ENCODE results near the gene OSBPL7. TPM values are rescaled to one million over a fixed set of nuclear protein-coding genes. Genes with fewer than 3 reads are reported as not detected.

The OSBPL7 gene
- total and polyA plus RNA-seq, 3 donors from 2014 or later, result 2.1 to 7.3 (median 2.5) TPM

GRCh38 chr17:47810901-47811635, 10.5 kb downstream of the OSBPL7 start:
- no peak for DNase-seq
- no peaks in the 10 kb centered on the region for H3K4me1 ChIP-seq
- H3K27ac ChIP-seq, result no peak overlapping the region
- no peaks in the 10 kb centered on the region for H3K9me3 ChIP-seq
- no peaks in the 10 kb centered on the region for H3K27me3 ChIP-seq
- intact Hi-C loops (cut with DNase I; ENCODE audit: low total_unique reads), result no loop called here
- TF ChIP-seq CTCF (IDR thresholded peaks at IDR 0.05) (no peak), POLR2A (IDR thresholded peaks at IDR 0.05) (no peak)
- 73 to 85% methylated on average over 7 to 9 of the region's 9 CpGs for WGBS, 2 donors
- H3K36me3 ChIP-seq (ENCODE audit: low read depth, missing control alignments), result no peaks in the 10 kb centered on the region
- H3K4me3 ChIP-seq, result no peak overlapping the region

GRCh38 chr17:47810200-47810821, 11.3 kb downstream of the OSBPL7 start:
- Histone ChIP-seq H3K27ac (no peak overlapping the region), H3K9me3 (no peaks in the 10 kb centered on the region), H3K4me3 (no peak overlapping the region), H3K27me3 (no peaks in the 10 kb centered on the region), H3K4me1 (no peaks in the 10 kb centered on the region), H3K36me3 (ENCODE audit: low read depth, missing control alignments) (no peaks in the 10 kb centered on the region)
- no peak for TF ChIP-seq POLR2A (IDR thresholded peaks at IDR 0.05)
- TF ChIP-seq CTCF (IDR thresholded peaks at IDR 0.05), result no peak
- intact Hi-C loops (cut with DNase I; ENCODE audit: low total_unique reads), result no loop called here
- no peak for DNase-seq
- 62 to 68% methylated on average over 8 to 10 of the region's 10 CpGs for WGBS, 2 donors

GRCh38 chr17:47808830-47809480, 12.6 kb downstream of the OSBPL7 start:
- DNase-seq, result no peak
- Histone ChIP-seq H3K27ac (no peak overlapping the region), H3K4me3 (no peak overlapping the region), H3K36me3 (ENCODE audit: low read depth, missing control alignments) (no peaks in the 10 kb centered on the region), H3K4me1 (no peaks in the 10 kb centered on the region), H3K27me3 (no peaks in the 10 kb centered on the region), H3K9me3 (no peaks in the 10 kb centered on the region)
- intact Hi-C loops (cut with DNase I; ENCODE audit: low total_unique reads), result no loop called here
- TF ChIP-seq CTCF (IDR thresholded peaks at IDR 0.05), result no peak
- no peak for TF ChIP-seq POLR2A (IDR thresholded peaks at IDR 0.05)
- WGBS, 2 donors, result 91 to 94% methylated on average over 12 to 21 of the region's 22 CpGs

GRCh38 chr17:47808036-47808829, 13.4 kb downstream of the OSBPL7 start:
- WGBS, 2 donors, result 91 to 94% methylated on average over 12 to 20 of the region's 20 CpGs
- DNase-seq, result no peak
- intact Hi-C loops (cut with DNase I; ENCODE audit: low total_unique reads), result no loop called here
- no peak for TF ChIP-seq CTCF (IDR thresholded peaks at IDR 0.05)
- no peak for TF ChIP-seq POLR2A (IDR thresholded peaks at IDR 0.05)
- no peak overlapping the region for H3K4me3 ChIP-seq
- no peak overlapping the region for H3K27ac ChIP-seq
- H3K36me3 ChIP-seq (ENCODE audit: low read depth, missing control alignments), result no peaks in the 10 kb centered on the region
- no peaks in the 10 kb centered on the region for H3K27me3 ChIP-seq
- H3K4me1 ChIP-seq, result no peaks in the 10 kb centered on the region
- H3K9me3 ChIP-seq, result no peaks in the 10 kb centered on the region
